Stimulated activated CD4-positive, alpha-beta T cell treated with anti-CD3 and anti-CD28 coated beads, TNF-alpha, amount 100 ng/mL, for 4 hours (primary cell): Measurements from ENCODE around the gene HOMER1.
"Not testable (repeated sequence)": the region's sequence is repeated elsewhere in the genome, so short reads cannot be mapped to it uniquely, and the experiment has no call there.

ENCODE experiments used
- DNase-seq, 3 experiments: peaks; one replicate each; pipeline ENCODE4 v3.0.0-alpha.2; 2020; ENCODE audit warnings: low read depth in 3 of 3

The HOMER1 gene

GRCh38 chr5:79418276-79418675, 95.7 kb downstream of the HOMER1 start:
- DNase-seq: no peak

GRCh38 chr5:79417495-79417894, 96.4 kb downstream of the HOMER1 start:
- DNase-seq: no peak

- no peak for DNase-seq
Measured at GRCh38 chr5:79416499-79416898, 97.4 kb downstream of the HOMER1 start.

GRCh38 chr5:79413112-79413511, 100.8 kb downstream of the HOMER1 start:
- no peak for DNase-seq

- no peak for DNase-seq
Measured at GRCh38 chr5:79408028-79408427, 105.9 kb downstream of the HOMER1 start.

- DNase-seq: no peak
Measured at GRCh38 chr5:79407591-79407990, 106.3 kb downstream of the HOMER1 start.

- DNase-seq: no peak
Measured at GRCh38 chr5:79401216-79401615, 112.7 kb downstream of the HOMER1 start.

GRCh38 chr5:79399046-79399445, 114.9 kb downstream of the HOMER1 start:
- DNase-seq: no peak

GRCh38 chr5:79397080-79397479, 116.9 kb downstream of the HOMER1 start:
- DNase-seq: no peak

- no peak for DNase-seq
Measured at GRCh38 chr5:79396265-79396664, 117.7 kb downstream of the HOMER1 start.

GRCh38 chr5:79395296-79395695, 118.6 kb downstream of the HOMER1 start:
- no peak for DNase-seq

GRCh38 chr5:79392776-79393175, 121.2 kb downstream of the HOMER1 start:
- no peak for DNase-seq

- no peak for DNase-seq
Measured at GRCh38 chr5:79386679-79387078, 127.3 kb downstream of the HOMER1 start.

- DNase-seq: not testable (repeated sequence)
Measured at GRCh38 chr5:79385126-79385525, 128.8 kb downstream of the HOMER1 start.

- DNase-seq: no peak
Measured at GRCh38 chr5:79378510-79379186, 135.3 kb downstream of the HOMER1 start.

GRCh38 chr5:79357398-79357797, 156.5 kb downstream of the HOMER1 start:
- DNase-seq: no peak

GRCh38 chr5:79349881-79350280, 164.1 kb downstream of the HOMER1 start:
- no peak for DNase-seq

GRCh38 chr5:79349047-79349446, 164.9 kb downstream of the HOMER1 start:
- no peak for DNase-seq

- DNase-seq: no peak
Measured at GRCh38 chr5:79346420-79346824, 167.5 kb downstream of the HOMER1 start.

- no peak for DNase-seq
Measured at GRCh38 chr5:79333852-79334557, 179.9 kb downstream of the HOMER1 start.

- no peak for DNase-seq
Measured at GRCh38 chr5:79330071-79330470, 183.9 kb downstream of the HOMER1 start.

GRCh38 chr5:79329453-79329852, 184.5 kb downstream of the HOMER1 start:
- DNase-seq: no peak
